LNCaP clone FGC (cell line): ENCODE data around the gene SPR.

Experiments used
- DNase-seq: peaks from one replicate; pipeline ENCODE4 v3.0.0-alpha.2; 2011; ENCODE audit warnings: low read depth
- H3K4me3 ChIP-seq: 2 replicates; pipeline ENCODE4 v1.5.1; 2011; ENCODE audit warnings: mild to moderate bottlenecking, low read depth, low read length, control low read depth
- TF ChIP-seq, protein P1 (sequence below): IDR thresholded peaks from 2 replicates; pipeline ENCODE4 v1.5.1; 2012; ENCODE audit warnings: mild to moderate bottlenecking; ENCODE audit not compliant: control insufficient read depth, insufficient read depth; ENCODE audit errors: extremely low read depth

The SPR gene

DNA sequence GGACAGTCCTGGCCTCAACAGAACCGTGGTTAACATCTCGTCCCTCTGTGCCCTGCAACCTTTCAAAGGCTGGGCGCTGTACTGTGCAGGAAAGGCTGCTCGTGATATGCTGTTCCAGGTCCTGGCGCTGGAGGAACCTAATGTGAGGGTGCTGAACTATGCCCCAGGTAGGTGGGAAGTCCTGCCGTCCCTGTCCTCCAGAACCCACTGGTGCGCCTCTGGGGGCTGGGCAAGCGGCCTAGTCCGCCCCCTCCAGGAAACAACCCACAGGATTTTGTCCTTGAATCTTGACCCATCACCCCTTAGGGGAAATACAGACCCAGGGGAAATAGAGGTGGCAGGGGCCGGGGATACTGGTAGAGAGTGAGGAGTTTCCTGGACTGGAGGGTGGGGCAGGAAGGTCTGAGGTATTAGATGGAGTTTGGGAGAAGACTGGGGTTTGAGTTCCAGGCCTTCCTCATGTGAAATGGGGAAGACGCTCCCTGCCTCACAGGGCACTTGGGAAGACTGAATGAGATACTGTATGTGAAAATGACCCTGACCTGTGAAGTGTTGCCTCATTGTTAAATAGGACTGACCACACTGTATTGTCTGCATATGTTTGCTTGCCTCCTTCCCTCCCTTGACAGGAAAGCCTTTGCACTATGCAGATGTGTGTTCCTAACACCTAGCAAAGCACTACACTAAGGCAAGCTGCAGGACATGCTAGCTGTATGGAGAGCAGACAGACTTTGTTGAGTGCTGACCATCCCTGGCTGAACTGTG is 1.4 kb downstream of the SPR start:
- TF ChIP-seq, protein P1, sequence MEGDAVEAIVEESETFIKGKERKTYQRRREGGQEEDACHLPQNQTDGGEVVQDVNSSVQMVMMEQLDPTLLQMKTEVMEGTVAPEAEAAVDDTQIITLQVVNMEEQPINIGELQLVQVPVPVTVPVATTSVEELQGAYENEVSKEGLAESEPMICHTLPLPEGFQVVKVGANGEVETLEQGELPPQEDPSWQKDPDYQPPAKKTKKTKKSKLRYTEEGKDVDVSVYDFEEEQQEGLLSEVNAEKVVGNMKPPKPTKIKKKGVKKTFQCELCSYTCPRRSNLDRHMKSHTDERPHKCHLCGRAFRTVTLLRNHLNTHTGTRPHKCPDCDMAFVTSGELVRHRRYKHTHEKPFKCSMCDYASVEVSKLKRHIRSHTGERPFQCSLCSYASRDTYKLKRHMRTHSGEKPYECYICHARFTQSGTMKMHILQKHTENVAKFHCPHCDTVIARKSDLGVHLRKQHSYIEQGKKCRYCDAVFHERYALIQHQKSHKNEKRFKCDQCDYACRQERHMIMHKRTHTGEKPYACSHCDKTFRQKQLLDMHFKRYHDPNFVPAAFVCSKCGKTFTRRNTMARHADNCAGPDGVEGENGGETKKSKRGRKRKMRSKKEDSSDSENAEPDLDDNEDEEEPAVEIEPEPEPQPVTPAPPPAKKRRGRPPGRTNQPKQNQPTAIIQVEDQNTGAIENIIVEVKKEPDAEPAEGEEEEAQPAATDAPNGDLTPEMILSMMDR: no peak
- peak overlapping the region; percentile 51 for H3K4me3 ChIP-seq
- no peak for DNase-seq

DNA sequence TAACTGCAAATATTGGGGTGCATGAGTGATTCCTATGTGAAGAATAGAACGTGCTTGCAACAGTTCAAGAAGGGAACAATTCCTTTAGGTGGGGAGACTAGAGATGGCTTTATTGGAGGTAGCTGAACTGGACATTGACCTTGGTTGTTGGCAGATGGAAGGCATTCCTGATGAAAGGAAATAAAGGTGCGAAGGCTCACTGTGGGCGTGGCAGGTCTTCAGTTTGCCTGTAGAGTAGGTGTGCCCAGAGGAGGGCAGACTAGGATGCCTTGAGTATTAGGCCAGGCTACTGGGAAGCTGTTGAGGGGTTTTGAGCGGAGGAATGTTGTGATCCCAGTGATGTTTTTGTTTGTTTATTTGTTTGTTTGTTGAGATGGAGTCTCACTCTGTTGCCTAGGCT is 2.8 kb downstream of the SPR start:
- TF ChIP-seq, protein P1: no peak
- DNase-seq: no peak
- H3K4me3 ChIP-seq: no peak overlapping the region

DNA sequence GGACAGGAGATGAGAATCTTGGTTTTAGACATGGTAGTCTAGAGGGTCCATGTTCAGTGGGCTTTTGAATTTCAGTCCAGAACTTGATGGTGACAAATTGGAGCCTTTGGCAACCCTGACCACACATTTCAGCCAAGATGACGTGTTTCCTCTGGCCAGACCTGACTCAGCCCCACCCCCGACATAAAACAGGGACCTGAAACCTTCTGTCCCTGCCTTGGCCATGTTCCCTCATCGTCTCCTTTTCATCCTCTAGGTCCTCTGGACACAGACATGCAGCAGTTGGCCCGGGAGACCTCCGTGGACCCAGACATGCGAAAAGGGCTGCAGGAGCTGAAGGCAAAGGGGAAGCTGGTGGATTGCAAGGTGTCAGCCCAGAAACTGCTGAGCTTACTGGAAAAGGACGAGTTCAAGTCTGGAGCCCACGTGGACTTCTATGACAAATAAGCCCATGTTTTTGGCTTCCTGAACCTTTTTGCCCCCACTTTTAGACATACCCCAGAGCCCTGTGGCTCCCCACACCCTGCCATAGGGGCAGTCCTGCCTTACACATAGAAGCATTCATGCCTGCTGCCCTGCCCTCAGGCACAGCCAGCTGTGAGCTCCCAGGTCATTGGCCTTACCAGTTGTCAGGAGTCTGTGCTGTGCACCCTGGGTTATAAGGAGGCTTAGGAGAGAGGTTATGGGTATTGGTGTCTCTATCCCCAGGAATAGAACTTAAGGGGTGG is 4.0 kb downstream of the SPR start:
- H3K4me3 ChIP-seq: no peak overlapping the region
- TF ChIP-seq, protein P1: no peak
- no peak for DNase-seq

DNA sequence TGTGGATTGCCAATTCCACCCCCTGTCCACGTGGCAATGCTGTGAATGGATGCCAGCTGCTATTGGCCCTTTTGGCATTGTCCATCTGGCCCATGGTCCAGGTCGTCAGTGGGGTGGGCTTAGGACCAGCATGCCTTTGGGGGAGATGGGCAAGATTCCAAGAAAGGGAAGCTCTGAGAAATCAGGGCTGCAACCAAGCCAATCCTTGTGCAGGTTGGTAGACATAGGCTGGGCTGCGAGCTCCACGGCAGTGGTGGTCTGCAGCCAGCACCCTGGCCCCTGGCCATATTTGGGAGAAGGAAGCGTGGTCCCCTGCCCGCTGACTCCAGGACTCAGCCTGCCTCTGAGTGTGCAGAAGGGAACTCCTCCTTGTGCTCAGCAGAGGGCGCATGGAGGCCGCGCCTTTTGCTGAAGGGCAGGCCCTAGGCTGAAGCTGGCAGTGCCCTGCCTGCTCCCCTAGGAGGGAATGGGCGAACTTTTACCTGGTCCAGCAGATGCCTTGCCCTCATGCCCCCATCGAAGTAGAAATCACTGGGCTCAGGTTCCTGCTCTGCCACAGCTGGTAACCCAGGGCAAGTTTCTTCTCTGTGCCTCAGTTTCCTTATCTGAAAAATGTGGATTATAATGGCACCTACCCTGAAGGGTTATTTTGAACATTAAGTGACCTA is 5.4 kb downstream of the SPR start:
- H3K4me3 ChIP-seq: no peak overlapping the region
- peak; percentile 32 for DNase-seq
- TF ChIP-seq, protein P1: peak; percentile 81

DNA sequence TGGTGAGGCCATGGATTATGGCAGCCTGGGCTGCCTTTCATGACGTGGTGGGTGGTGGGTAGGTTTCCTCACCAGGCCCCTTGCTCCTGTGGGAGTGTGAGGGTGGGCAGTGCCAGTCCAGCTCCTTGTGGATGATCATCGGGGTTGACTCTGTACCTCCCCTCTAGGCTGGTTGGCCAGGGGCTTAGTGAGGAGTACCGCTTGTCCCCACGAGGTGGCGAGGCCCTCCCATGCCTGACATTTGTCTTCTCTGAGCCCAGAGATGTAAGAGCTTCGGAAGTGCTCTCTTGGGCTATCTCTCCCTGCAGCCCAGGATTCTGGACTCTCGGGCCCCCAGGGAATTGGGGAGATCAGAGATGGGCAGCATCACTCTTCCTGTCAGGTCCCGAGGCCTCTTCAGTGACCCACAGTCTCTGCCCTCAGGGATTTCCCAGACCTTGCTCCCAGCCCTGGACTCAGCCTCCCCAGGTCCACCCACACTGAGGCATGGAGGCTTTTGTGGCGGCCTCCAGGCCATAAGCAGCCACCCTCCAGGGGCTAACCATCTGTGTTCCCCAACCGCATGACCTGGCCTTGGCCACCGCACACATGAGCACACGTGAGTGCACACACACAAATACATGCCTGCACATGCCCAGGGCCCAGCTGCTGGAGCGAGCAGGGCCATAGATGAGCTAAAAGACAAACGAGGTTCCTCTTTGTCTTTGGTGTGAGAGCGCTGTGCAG is 6.5 kb downstream of the SPR start:
- TF ChIP-seq, protein P1: peak; percentile 60
- no peak overlapping the region for H3K4me3 ChIP-seq
- DNase-seq: no peak

DNA sequence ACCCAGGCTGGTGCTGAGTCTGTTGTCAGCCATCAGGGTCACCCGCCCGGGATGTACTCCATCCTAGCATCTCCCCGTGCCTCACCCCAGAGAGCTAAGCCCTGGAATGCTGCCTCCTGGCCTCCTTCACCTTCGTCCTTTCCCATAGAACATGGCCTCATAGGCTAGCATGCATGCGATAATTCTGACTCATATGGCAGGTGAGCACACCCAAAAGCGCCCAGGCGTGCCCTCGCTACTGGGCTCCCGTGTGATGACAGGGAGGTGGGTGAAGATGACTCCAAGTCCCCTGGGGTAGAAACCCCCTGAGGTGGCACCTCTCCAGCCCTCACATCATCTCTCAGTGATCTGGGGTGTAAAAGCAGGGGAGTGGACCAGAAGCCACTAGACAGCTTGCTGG is 7.3 kb downstream of the SPR start:
- no peak overlapping the region for H3K4me3 ChIP-seq
- no peak for DNase-seq
- TF ChIP-seq, protein P1: no peak
